Spinal cord (tissue), 10 donors: ENCODE results near the gene MAP3K7CL. TPM values are rescaled to one million over a fixed set of nuclear protein-coding genes. Genes with fewer than 3 reads are reported as not detected.
"Not testable (repeated sequence)": the region's sequence is repeated elsewhere in the genome, so short reads cannot be mapped to it uniquely, and the experiment has no call there.

Source experiments
- DNase-seq, 6 donors: peaks; one replicate each; pipeline versions ENCODE4 v3.0.0 to v3.0.0-alpha.2; 2013 to 2015; ENCODE audit warnings: low spot score in 6 of 6, low read depth in 4 of 6
- H3K27ac ChIP-seq: one replicate; pipeline ENCODE4 v1.5.1; 2013; ENCODE audit warnings: low read depth, low read length, control low read depth
- H3K27me3 ChIP-seq: one replicate; pipeline ENCODE4 v1.6.1; 2013; ENCODE audit warnings: low read length; ENCODE audit not compliant: control insufficient read depth, insufficient read depth
- H3K36me3 ChIP-seq: one replicate; pipeline ENCODE4 v1.6.1; 2013; ENCODE audit warnings: low read length; ENCODE audit not compliant: control insufficient read depth, insufficient read depth
- H3K4me1 ChIP-seq: one replicate; pipeline ENCODE4 v1.6.1; 2013; ENCODE audit warnings: low read length; ENCODE audit not compliant: control insufficient read depth, insufficient read depth
- H3K4me3 ChIP-seq: one replicate; pipeline ENCODE4 v1.5.1; 2013; ENCODE audit warnings: low read depth, low read length, control low read depth
- H3K9me3 ChIP-seq: one replicate; pipeline ENCODE4 v1.6.1; 2013; ENCODE audit warnings: low read length; ENCODE audit not compliant: control insufficient read depth, insufficient read depth
- WGBS: methylation state at CpG from one replicate; pipeline ENCODE4 v1.1.5; 2013; ENCODE audit warnings: missing lambda C conversion rate; ENCODE audit not compliant: insufficient coverage; 5-methylcytosine and 5-hydroxymethylcytosine counted together
- polyA plus RNA-seq, 2 donors: library from polyadenylated mRNA; unstranded; fragments of 120-200 nt; gene quantifications; one replicate each; pipeline ENCODE4 v1.2.1, GENCODE V29; 2013; ENCODE audit not compliant: insufficient read length in 2 of 2
- total RNA-seq, 2 donors: library from RNA; depleted of rRNA in 1 of 2; stranded (reverse); fragments of 120-200 nt in 1 of 2; fragments of >200 nt in 1 of 2; gene quantifications; one replicate each; pipeline versions ENCODE4 v1.2.3 to v1.2.4, GENCODE V29; 2013 to 2014
- donor health status: healthy.

Gene MAP3K7CL
- total and polyA plus RNA-seq, 4 donors, result 2.9 to 5.4 (median 4.2) TPM

DNA sequence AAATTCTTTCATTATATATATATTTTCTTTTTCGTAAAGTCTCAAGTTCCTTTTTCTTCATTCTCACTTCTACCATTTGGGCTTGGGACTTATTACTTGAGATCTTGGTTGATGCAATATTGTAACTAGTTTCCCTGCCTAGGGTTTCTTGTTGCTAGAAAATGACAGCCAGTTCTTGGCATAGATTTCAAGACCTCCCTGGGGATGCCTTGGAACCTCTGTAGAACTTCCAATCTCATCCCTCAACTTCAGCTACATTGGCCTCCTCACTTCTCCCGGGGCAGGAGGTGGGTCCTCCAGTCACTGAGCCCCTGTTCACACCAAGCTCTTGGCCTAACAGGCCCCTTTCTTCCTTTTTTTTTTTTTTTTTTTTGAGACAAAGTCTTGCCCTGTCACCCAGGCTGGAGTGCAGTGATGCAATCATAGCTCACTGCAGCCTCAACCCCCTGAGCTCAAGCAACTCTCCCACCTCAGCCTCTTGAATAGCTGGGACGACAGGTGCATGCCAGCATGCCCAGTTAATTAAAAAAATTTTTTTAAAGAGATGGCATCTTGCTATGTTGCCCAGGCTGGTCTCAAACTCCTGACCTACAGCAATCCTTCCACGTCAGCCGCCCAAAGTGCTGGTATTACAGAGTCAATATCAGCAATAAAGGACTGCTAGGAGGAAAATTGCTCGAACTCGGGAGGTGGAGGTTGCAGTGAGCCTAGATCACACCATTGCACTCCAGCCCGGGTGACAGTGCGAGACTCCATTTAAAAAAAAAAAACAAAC lies 33.1 kb downstream of the MAP3K7CL start:
- no peak for DNase-seq
- no peak overlapping the region for H3K4me3 ChIP-seq
- H3K27ac ChIP-seq, result no peak overlapping the region
- no peaks in the 10 kb centered on the region for H3K27me3 ChIP-seq
- no peaks in the 10 kb centered on the region for H3K36me3 ChIP-seq
- H3K9me3 ChIP-seq, result no peaks in the 10 kb centered on the region
- H3K4me1 ChIP-seq, result no peaks in the 10 kb centered on the region
- 83% methylated on average over 1 of the region's 9 CpGs for WGBS

DNA sequence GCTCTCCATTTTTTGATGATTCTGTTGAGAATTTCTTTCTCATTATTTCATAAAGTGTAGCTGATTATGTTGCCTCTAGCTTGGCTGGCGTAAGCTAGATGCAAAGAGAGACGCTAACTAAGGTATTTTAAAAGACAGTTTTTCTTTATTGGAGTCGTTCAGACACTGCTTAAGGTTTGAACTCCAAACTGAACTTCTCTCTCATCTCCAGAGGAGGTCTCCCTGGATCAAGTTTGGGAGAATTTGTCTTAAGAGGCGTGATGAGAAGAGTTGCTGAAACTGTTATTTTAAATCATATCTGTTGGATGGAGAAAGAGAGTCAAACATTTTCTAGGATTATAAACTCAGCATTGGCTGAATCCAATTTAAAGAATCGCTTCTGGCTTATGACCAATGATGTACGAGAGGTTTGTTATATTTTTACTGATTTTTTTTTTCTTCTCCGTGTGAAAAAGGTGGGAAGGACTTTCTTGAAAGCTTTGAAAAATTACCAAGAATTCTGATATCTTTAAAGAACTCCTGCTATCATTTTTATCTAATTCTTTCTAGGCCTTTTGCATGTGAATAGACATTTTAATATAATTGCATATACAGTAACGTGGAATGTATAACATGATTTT lies 34.0 kb downstream of the MAP3K7CL start:
- no peaks in the 10 kb centered on the region for H3K27me3 ChIP-seq
- no peaks in the 10 kb centered on the region for H3K36me3 ChIP-seq
- H3K27ac ChIP-seq, result no peak overlapping the region
- H3K9me3 ChIP-seq, result no peaks in the 10 kb centered on the region
- DNase-seq, result peak in 3 of 6 donors; percentile 45 to 87 (median 82)
- no peaks in the 10 kb centered on the region for H3K4me1 ChIP-seq
- H3K4me3 ChIP-seq, result no peak overlapping the region
- WGBS, result no CpG with 5 or more reads among the region's 8 CpGs

DNA sequence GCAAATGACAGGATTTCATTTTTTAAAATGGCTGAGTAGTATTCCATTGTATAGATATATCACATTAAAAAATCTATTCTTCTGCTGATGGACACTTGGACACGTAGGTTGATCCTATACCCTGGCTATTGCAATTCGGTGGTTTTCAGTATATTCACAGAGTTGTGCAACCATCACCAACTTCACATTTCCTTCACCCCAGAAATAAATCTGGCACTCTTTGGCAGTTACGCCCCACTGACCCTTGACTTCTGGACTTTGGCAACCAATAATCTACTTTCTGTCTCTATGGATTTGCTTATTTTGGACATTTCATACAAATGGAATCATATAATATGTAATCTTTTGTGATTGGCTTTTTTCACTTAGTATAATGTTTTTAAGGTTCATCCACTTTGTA lies 35.9 kb downstream of the MAP3K7CL start:
- DNase-seq, result no peak
- Histone ChIP-seq H3K4me1 (no peaks in the 10 kb centered on the region), H3K4me3 (no peak overlapping the region), H3K27me3 (no peaks in the 10 kb centered on the region), H3K36me3 (no peaks in the 10 kb centered on the region), H3K27ac (no peak overlapping the region), H3K9me3 (no peaks in the 10 kb centered on the region)
- WGBS, result 100% methylated on average over 3 of the region's 3 CpGs

DNA sequence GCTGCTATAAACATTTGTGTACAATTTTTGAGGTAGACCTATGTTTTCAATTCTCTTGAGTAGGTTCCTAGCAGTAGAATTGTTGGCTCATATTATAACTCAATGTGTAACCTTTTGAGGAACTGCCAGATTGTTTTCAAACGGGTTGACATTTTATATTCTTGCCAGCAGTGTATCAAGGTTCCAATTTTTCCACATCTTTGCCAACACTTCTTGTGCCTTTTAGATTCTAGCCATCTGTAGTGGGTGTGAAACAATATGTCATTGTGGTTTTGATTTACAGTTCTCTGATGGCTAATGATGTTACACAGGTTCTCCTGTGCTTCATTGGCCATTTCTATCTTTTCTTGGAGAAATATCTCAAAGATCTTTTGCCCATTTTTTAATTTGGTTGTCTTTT lies 36.4 kb downstream of the MAP3K7CL start:
- Histone ChIP-seq H3K36me3 (no peaks in the 10 kb centered on the region), H3K27ac (no peak overlapping the region), H3K4me1 (no peaks in the 10 kb centered on the region), H3K27me3 (no peaks in the 10 kb centered on the region), H3K4me3 (no peak overlapping the region), H3K9me3 (no peaks in the 10 kb centered on the region)
- no CpG with 5 or more reads among the region's 1 CpG for WGBS
- peak in 1 of 6 donors; percentile 26 for DNase-seq

DNA sequence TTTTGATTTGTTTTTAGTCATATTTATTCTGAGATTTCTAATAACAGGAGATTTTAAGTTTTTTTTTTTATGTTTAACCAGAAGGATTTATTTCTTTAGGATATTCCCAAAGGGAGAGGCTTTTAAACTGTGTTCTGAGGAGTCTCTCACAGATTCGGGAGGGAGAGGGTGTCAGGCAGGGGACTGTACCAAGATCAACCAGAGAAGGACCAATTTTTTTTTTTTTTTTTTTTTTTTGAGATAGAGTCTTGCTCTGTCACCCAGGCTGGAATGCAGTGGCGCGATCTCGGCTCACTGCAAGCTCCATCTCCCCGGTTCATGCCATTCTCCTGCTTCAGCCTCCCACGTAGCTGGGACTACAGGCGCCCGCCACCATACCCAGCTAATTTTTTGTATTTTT lies 37.0 kb downstream of the MAP3K7CL start:
- not testable (repeated sequence) for DNase-seq, H3K4me1 ChIP-seq, H3K9me3 ChIP-seq, H3K27ac ChIP-seq, H3K27me3 ChIP-seq, H3K4me3 ChIP-seq, H3K36me3 ChIP-seq
- no CpG with 5 or more reads among the region's 8 CpGs for WGBS

DNA sequence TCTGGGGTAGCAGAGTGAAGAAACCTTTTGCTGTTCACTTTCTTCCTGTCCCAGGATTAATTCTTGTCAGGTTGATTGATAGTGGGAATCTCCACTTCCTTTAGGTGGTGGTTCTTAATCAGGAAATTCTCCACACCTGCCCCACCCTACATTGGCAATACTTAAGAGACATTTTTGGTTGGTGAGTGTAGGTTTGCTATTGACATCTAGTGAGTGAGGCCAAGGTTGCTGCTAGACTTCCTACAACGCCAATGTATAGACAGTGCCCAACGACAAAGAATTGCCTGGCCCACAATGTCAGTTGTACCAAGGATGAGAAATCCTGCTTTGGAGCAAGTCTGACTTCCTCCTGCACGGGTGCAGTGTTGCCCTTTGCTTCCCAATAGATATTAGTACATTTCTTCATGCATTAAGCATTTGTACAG lies 38.5 kb downstream of the MAP3K7CL start:
- Histone ChIP-seq H3K4me3 (no peak overlapping the region), H3K27me3 (no peaks in the 10 kb centered on the region), H3K9me3 (no peaks in the 10 kb centered on the region), H3K36me3 (no peaks in the 10 kb centered on the region), H3K4me1 (no peaks in the 10 kb centered on the region), H3K27ac (no peak overlapping the region)
- WGBS, result 86% methylated on average over 3 of the region's 3 CpGs
- no peak for DNase-seq

DNA sequence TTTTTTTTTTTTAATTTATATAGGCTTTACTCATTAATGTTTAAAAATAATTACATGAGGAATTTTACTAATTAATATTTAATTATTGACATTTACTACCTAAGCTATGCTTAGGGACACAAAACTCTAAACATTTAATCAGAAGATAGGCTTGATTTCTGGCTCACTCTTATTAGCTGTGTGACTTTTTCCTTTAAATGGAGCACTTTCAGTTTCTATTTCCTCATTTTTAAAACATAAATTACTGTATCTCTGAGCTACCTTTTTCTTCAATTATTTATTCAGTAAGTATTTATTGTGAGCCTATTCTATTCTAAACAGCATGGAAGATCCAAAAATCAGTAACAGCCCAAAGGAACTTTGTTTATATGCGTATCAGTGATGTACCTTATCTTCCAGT lies 40.5 kb downstream of the MAP3K7CL start:
- DNase-seq, result no peak
- no CpG with 5 or more reads among the region's 1 CpG for WGBS
- Histone ChIP-seq H3K4me1 (no peaks in the 10 kb centered on the region), H3K27ac (no peak overlapping the region), H3K36me3 (no peaks in the 10 kb centered on the region), H3K9me3 (no peaks in the 10 kb centered on the region), H3K27me3 (no peaks in the 10 kb centered on the region), H3K4me3 (no peak overlapping the region)

DNA sequence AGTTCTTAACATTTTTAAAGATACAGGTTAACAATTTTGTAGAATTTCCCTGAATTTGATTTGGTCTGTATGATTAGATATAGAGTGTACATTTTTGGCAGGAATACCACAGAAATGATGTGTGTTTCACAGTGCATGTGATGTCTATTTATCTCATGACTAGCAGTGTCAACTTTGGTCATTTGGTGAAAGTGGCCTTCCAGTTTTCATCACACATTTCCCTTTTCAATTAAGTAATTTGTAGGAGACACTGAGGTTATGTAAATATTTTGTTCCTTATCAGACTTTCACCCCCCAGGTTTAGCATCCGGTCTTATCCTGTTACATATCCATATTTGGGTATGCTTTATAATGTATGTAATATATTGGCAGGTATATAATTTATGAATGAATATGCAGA lies 41.8 kb downstream of the MAP3K7CL start:
- no peaks in the 10 kb centered on the region for H3K4me1 ChIP-seq
- no peaks in the 10 kb centered on the region for H3K36me3 ChIP-seq
- H3K27me3 ChIP-seq, result no peaks in the 10 kb centered on the region
- no peak overlapping the region for H3K4me3 ChIP-seq
- no CpG with 5 or more reads among the region's 1 CpG for WGBS
- no peak for DNase-seq
- H3K9me3 ChIP-seq, result no peaks in the 10 kb centered on the region
- no peak overlapping the region for H3K27ac ChIP-seq

DNA sequence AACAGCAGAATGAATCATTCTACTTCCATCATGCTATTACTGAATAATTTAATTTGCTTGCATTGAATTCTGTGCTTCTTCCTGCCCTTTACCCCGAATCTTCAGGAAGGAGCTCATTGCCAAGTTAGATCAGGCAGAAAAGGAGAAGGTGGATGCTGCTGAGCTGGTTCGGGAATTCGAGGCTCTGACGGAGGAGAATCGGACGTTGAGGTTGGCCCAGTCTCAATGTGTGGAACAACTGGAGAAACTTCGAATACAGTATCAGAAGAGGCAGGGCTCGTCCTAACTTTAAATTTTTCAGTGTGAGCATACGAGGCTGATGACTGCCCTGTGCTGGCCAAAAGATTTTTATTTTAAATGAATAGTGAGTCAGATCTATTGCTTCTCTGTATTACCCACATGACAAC lies 44.2 kb downstream of the MAP3K7CL start:
- DNase-seq, result no peak
- no peaks in the 10 kb centered on the region for H3K27me3 ChIP-seq
- no peaks in the 10 kb centered on the region for H3K9me3 ChIP-seq
- H3K4me1 ChIP-seq, result no peaks in the 10 kb centered on the region
- H3K36me3 ChIP-seq, result no peaks in the 10 kb centered on the region
- 77% methylated on average over 8 of the region's 9 CpGs for WGBS
- no peak overlapping the region for H3K4me3 ChIP-seq
- peak overlapping the region; percentile 42 for H3K27ac ChIP-seq
